H1 (cell line): Measurements from ENCODE around the gene ADAM19. TPM values are rescaled to one million over a fixed set of nuclear protein-coding genes. Genes with fewer than 3 reads are reported as not detected.

Experiments used
- HDAC2 ChIP-seq, 2 experiments: fragments of 300-600 bp in 1 of 2; sonication (generic) in 1 of 2; IDR thresholded peaks; 2 replicates each; pipeline ENCODE4 v1.6.1; 2011 to 2012; ENCODE audit warnings: low read depth in 2 of 2, low read length in 2 of 2, mild to moderate bottlenecking in 2 of 2, moderate library complexity in 2 of 2, borderline replicate concordance in 1 of 2, inconsistent platforms in 1 of 2
- KDM1A ChIP-seq: fragments of 200-600, 300-600 bp; sonication (generic); IDR thresholded peaks from 2 replicates; pipeline ENCODE4 v1.7.1; 2016; ENCODE audit warnings: mild to moderate bottlenecking, low read length, borderline replicate concordance
- KDM4A ChIP-seq: IDR thresholded peaks from one replicate; pipeline ENCODE4 v1.7.1; 2012; ENCODE audit warnings: low read depth, mild to moderate bottlenecking, moderate library complexity, low read length, inconsistent platforms; ENCODE audit not compliant: severe bottlenecking
- KDM5A ChIP-seq: fragments of 200-600 bp; IDR thresholded peaks from 2 replicates; pipeline ENCODE4 v1.7.1; 2012; ENCODE audit warnings: mild to moderate bottlenecking, low read length, inconsistent platforms, mixed read lengths
- NRF1 ChIP-seq: IDR thresholded peaks from 2 replicates; pipeline ENCODE4 v1.6.1; 2011; ENCODE audit warnings: mild to moderate bottlenecking, low read depth, low read length, improper control_type of control experiment
- SAP30 ChIP-seq: fragments of 300-600 bp; sonication (generic); IDR thresholded peaks from 2 replicates; pipeline ENCODE4 v1.7.1; 2012; ENCODE audit warnings: low read length, moderate library complexity, mild to moderate bottlenecking, inconsistent platforms; ENCODE audit not compliant: insufficient read depth, insufficient replicate concordance
- SP1 ChIP-seq: IDR thresholded peaks from 2 replicates; pipeline ENCODE4 v1.6.1; 2011; ENCODE audit warnings: low read depth, low read length
- TAF7 ChIP-seq: optimal IDR thresholded peaks from 2 replicates; pipeline ENCODE3; 2011; ENCODE audit warnings: low read depth, mild to moderate bottlenecking, inconsistent platforms, low read length, moderate library complexity, borderline replicate concordance
- TCF12 ChIP-seq: IDR thresholded peaks from 2 replicates; pipeline ENCODE4 v1.6.1; 2011; ENCODE audit warnings: low read depth, mild to moderate bottlenecking, low read length
- YY1 ChIP-seq: IDR thresholded peaks from 2 replicates; pipeline ENCODE4 v1.6.1; 2011; ENCODE audit warnings: low read depth, mild to moderate bottlenecking, low read length
- polyA plus RNA-seq, 7 experiments: library from polyadenylated mRNA; depleted of rRNA in 3 of 7; stranded (reverse) in 5 of 7; unstranded in 2 of 7; fragments of >200 nt in 5 of 7; fragments of 200-250 nt in 2 of 7; gene quantifications; 1 replicate in 5 of 7; 2 replicates in 1 of 7; 4 replicates in 1 of 7; pipeline versions ENCODE4 v1.2.1 to v1.2.3, GENCODE V29; 2011 to 2013; ENCODE audit warnings: missing spikeins in 2 of 7, mixed read lengths in 2 of 7
- total RNA-seq: library from RNA; stranded (reverse); fragmentation: NEBNext Ultra II Directional; extraction: Animal tissue kit (Norgen Biotek cat#: 25700); gene quantifications from 2 replicates; pipeline ENCODE4 v1.2.1, GENCODE V29; 2021

The ADAM19 gene
- total and polyA plus RNA-seq, 2 of the 8 experiments (the other 6 are each of a cell fraction or from before 2014, with no cell fraction given) = 6.5 to 22.7 TPM

DNA sequence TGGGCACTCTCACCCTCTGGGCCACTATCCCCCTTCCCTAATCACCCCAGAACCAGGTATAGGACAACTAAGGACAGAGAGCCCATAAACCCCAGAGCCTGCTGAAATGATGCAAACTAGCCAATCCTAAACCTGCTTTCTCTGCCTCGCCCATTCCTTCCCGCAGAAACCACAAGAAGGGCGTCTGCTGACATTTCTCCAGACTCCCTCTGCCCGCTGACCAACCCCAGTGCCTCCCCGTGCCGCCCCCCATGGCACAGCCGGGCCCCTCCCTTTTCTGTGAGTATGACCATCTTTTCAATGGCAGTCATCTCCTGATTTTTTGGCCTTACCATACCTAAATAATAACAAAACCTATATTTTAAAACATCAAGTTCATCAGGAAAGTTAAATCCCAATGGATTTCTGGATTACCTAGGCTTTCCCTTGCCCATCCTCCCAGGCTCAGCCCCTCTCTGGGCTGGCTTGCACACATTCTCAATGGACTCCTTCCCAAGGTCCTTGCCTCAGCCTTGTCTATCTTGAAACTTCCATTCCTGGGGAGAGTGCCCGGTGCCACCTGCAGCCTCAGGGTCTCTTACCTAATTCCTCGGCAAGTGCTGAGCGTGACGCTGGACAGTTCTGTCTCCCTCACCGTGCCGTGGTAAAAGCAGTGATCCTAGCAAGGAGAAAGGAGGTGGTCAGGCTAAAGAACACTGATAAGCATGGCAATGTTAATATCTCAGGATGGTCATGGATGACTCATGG is 45.2 kb downstream of the ADAM19 start (continued):
- no peak for TF ChIP-seq HDAC2 (IDR thresholded peaks at IDR 0.05; ENCODE audit: borderline replicate concordance in 1 of 2, low read depth in 2 of 2, low read length in 2 of 2)
- no peak for TF ChIP-seq KDM4A
- no peak for TF ChIP-seq NRF1
- TF ChIP-seq YY1 = no peak
- TF ChIP-seq TAF7 = no peak
- no peak for TF ChIP-seq SP1
- no peak for TF ChIP-seq SAP30
- TF ChIP-seq TCF12 = no peak
- no peak for TF ChIP-seq KDM1A
- TF ChIP-seq KDM5A = no peak
